CD4-positive, alpha-beta T cell treated with Interleukin-17A for 1 hour (primary cell): Measurements from ENCODE around the gene TMEM254.
"Not testable (repeated sequence)": the region's sequence is repeated elsewhere in the genome, so short reads cannot be mapped to it uniquely, and the experiment has no call there.

Experiments
- DNase-seq: peaks from one replicate; pipeline ENCODE4 v3.0.0-alpha.2; 2020

TMEM254 gene

DNA sequence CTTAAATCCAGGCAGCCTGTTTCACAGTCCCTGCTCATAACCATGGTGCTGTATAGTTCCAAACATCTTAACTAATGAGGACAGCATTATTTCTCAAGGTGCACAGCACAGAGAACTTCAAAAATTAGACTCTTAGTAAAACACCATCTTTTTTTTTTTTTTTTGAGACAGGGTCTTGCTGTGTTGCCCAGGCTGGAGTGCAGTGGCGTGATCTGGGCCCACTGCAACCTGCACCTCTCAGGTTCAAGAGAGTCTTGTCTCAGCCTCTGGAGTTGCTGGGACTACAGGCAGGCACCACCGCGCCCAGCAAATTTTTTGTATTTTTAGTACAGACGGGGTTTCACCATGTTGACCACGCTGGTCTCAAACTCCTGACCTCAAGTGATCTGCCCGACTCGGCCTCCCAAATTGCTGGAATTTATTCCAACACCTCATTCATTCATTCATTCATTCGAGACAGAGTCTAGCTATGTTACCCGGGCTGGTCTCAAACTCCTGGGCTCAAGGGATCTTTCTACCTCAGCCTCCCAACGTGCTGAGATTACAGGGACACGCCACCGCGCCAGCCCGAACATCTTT is 507 bp upstream of the TMEM254 start:
- DNase-seq: peak; percentile 0

DNA sequence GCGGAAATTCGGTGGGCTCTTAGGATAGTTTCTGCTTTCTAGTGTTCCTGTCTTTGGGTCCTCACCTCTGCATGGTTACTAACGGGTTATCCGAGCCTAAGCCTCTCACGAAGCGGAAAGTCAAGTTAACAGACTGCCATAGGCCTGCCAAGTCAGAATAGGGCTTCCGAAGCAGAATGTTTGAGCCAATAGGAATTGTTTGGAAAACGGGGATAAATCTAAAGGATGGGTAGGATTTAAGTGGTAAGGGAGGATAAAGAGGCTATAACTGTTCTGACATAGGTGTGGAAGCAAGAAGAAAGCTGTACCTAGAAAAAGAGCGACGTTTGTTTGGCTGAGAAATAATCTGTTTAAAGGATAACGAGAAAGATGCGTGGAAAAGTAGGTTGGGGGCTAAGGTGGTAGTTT is 851 bp downstream of the TMEM254 start:
- no peak for DNase-seq

DNA sequence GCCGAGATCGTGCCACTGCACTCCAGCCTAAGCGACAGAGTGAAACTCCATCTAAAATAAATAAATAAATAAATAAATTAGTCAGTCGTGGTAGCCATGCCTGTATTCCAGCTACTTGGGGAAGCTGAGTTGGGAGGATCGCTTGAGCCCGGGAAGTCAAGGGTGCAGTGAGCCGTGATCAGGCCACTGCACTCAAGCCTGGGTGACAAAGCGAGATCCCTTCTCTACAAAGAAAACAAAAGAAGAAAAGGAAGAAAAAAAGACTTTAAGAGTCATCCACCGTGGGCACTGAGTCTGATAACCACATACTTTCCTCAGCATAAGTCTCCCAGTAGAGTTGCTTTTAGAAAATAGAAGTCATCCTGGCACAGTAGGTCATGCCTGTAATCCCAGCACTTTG is 2.6 kb downstream of the TMEM254 start:
- no peak for DNase-seq

GRCh38 chr10:80081801-80082750 is 3.6 kb downstream of the TMEM254 start:
- no peak for DNase-seq

DNA sequence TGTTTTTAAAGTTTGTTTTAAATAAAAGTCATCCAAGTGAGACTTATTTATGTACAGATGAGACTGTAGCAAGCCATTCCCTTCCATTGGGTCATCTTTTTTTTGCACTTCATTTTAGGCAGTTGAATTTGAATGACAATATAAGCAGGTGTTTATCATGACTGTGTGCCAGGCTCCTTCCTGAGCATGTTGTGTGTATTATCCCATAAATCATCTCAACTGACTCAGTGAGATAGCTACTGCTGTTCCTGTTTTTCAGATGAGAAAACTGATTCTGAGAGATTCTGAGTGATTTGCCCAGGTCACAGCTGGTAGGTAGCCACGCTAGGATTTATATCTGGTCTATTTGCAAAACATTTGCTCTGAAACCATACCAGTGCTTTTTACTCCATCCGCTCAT is 11.7 kb downstream of the TMEM254 start:
- no peak for DNase-seq

DNA sequence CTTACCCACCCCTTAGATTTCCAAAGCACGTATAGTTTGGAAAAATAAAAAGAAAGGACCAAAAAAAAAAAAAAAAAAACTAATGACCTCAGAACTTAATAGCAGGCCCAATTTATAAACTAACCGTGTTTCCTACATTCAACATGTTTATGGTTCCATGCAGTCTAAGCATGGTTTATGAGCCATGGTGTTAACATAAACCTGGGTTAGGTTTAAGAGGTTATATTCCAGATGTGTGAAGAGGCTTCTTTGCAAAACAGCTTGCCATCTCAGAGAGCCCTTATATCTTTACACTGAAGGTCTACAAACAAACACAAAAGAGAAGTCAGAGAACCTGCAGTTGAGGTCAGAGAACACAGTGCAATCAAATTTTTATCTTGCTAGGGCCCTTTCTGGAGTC is 15.8 kb downstream of the TMEM254 start:
- no peak for DNase-seq

GRCh38 chr10:80098272-80098671 is 19.8 kb downstream of the TMEM254 start:
- DNase-seq: not testable (repeated sequence)

DNA sequence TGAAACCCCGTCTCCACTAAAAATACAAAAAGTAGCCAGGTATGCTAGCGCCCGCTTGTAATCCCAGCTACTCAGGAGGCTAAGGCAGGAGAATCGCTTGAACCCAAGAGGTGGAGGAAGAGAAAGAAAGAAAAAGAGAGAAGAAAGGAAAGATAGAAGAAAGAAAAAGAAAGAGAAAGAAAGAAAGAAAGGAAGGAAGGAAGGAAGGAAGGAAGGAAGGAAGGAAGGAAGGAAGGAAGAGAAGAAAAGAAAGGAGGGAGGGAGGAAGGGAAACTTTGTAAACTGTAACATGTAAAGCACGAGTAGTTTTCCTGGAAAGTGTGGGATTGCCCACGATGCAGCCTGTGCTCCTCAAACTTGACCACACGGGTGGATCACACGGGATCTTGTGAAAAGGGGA is 20.8 kb downstream of the TMEM254 start:
- DNase-seq: not testable (repeated sequence)

DNA sequence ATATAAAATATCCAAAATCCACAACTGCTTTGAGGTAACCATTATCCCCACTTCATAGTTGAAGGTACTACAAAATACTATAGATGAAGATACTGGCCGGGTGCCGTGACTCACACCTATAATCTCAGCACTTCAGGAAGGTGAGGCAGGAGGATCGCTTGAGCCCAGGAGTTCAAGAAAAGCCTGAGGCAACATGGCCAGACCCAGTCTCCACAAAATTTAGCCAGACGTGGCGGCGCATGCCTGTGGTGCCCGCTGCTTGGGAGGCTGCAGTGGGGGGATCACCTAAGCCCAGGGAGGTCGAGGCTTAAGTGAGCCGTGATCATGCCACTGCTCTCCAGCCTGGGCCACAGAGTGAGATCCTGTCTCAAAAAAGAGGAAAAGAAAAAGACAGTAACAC is 21.7 kb downstream of the TMEM254 start:
- no peak for DNase-seq

DNA sequence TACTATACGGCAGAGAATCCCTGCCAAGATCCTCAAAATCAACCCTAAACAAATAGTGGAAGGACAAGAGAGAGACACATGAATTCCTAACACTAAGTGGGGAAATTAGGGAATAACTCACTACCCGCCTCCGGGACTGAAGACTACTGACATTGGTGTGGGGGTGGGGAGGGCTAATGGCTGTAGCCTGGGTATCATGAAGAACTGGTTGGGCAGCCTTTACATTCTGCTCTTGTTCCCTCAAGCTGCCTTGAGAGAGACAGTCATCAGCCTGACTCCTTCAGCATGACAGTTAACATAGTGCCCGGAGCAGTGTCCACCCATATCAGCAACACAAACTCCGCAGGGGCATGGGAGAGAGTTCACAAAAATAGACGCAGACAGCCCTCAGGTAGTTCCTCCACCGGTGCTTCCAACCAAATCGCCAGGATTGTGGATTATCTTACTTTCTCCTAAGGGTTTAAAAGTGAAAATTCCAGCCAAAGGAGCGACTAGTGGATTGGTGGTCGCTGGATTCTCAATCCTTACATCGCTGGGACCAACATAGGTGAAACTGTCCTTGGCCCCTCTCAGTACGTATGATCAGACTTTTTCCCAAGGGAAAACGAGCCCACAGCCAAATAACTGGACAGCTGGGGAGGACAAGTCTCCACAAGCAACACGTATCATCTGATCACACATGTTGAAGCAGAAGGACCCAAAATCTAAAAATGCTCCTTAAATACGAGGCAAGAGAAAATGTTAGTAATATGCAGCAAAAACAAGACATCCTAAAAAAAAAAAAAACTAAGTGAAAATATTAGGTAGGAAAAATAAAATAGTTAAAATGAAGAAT is 22.6 kb downstream of the TMEM254 start:
- DNase-seq: no peak

DNA sequence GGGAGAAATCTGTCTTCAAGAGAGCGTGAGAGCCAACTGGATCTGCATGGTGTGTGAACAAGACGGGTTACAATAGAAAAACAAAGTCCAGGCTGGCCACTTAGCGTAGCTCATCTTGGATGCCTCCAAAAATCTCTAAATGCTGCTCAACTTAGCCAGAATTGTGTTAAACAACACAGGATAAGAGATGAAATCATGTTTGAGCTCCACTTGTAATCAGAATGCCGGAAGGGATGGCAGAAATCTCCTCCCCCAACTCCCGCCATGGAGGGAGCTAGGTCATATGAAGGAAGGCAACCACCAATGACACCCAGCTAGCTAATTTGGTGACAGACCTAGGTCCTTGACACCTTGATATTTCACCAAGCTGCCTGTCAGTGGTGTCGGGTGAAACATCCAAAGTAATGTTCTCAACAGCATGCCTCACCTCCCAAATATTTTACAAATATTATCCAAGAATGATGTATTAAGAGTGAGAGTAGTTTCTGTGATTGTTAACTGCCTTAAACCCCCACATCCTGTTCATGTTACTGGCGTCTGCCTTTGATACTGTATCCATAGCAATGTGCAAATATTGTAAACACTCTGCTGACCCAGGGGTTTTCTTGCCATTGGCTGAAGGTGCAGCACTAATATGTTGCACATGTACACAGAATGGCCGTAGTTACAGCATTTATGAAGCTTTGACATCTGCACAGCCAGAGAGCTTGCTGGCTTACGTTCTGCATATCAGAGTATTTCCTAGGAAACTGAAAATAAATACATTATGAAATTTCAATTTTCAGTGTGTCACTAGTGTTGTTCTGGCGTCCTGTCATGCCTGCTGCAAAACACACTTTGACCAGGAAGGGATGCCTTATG is 25.8 kb downstream of the TMEM254 start:
- peak; percentile 56 for DNase-seq

GRCh38 chr10:80108576-80109239 is 30.2 kb downstream of the TMEM254 start:
- DNase-seq: no peak

DNA sequence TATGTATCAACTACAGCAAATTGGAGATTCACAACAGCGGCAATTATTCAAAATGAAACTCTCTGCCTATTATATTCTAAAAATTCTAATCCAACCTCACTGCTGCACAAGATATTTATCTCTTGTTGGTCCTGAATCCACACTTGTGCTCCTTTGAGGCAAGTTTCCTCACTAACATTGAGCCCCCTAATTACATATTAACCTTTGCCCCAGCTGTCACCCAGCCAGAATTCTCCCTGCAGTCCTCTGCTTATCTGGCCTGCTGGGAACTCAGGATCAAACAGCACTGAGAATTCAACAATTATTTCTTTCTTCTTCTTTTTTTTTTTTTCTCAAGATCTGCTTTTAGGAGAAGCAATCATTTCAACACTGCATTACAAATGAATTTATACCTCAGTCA is 32.5 kb downstream of the TMEM254 start:
- no peak for DNase-seq

DNA sequence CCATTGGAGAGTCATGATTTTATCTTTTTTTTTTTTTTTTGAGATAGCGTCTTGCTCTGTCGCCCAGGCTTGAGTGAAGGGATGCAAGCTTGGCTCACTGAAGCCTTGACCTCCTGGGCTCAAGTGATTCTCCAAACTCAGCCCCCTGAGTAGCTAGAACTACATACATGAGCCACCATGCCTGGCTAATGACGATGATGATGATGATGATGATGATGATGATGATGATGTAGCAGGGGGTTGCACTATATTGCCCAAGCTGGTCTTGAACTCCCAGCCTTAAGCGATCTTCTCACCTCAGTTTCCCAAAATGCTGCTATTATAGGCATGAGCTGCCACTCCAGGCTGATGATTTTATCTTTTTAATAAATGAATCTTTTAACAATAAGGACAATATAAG is 40.2 kb downstream of the TMEM254 start:
- DNase-seq: no peak

GRCh38 chr10:80122110-80122710 is 43.7 kb downstream of the TMEM254 start:
- no peak for DNase-seq

DNA sequence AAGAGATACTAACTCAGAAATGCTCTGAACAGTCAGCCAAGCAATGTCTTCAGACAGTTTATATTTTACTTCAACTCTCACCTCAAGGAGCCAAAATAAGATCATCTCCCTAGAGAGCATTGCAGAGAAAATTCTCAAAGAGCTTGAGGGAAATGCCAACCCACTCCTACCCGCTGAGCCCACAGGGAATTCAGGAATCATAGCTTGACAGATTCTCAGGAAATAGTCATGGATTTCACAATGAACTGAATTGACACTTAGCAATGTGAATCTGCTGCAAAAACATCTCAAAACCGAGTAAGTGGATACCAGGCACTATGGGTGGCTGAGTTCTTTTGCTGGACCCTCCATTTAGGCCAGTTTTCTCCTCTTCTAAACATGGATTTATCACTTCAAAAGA is 44.3 kb downstream of the TMEM254 start:
- no peak for DNase-seq

GRCh38 chr10:80126876-80127275 is 48.4 kb downstream of the TMEM254 start:
- DNase-seq: no peak

DNA sequence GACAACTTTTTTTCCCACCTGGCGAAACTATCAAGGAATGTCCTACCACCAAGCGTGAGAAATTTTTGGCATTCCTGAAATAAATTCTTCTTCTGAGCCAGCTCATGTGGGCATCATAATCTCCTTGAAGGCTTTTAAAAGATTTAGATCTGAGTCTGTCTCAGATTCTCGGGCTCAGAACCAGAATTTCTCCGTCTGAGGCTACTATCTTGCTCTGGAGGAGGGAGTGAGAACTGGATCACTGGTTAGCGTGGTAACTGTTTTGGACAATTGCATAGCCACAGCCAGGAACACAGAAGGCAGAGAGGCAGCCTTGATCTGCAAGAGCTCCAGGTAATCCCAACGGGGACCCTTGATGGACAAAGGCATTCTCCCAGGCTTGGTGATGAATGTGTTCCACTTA is 53.0 kb downstream of the TMEM254 start:
- no peak for DNase-seq

DNA sequence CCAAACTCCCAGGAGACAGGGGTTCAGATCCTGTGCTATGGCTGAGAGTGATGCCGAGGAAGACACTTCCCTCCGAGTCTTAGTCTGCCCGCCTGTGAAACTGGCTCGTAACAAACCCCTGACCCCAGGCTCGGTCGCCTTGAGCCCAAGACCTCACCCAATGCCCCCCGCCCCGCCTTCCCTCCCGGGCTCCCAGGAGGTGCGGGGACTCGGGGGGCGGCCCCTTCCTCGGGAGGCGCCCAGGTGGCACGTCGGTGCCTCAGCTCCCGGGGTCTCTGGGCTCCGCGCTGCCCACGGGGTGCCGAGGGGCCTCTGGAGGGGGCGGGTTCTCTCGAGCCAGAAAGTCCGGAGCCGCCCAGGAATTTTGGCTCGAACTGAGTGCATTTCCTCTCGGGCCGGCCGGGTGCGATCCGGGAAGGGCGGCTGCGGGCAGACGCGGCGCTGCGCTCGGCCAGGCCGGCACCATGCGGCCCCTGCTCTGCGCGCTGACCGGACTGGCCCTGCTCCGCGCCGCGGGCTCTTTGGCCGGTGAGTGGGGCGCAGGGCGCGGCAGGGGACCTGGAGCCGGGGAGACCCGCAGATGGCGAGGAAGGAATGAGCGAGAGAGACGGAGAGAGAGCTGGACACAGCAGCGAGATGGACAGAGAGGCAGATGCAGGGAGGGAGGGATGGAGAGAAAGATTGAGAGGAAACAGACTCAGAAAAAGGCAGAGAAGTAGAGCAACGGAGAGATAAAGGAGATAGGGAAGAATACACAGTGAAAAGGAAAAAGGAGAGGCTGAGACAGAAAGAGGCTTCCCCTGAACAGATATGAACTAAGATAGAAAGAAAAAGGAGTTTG is 54.1 kb downstream of the TMEM254 start, which contains the start of gene PLAC9:
Gene PLAC9, plus strand, starts transcription at position 432 of the 841 bp plus-strand sequence. Its CDS starts 33 bp downstream, at position 465.
- DNase-seq: no peak

GRCh38 chr10:80133206-80133605 is 54.7 kb downstream of the TMEM254 start:
- DNase-seq: no peak
